ENCODE data around the gene PIEZO2.

Gene PIEZO2

GRCh38 chr18:11000071-11000470 lies 149.3 kb downstream of the PIEZO2 start:
- TF ChIP-seq, protein P1, sequence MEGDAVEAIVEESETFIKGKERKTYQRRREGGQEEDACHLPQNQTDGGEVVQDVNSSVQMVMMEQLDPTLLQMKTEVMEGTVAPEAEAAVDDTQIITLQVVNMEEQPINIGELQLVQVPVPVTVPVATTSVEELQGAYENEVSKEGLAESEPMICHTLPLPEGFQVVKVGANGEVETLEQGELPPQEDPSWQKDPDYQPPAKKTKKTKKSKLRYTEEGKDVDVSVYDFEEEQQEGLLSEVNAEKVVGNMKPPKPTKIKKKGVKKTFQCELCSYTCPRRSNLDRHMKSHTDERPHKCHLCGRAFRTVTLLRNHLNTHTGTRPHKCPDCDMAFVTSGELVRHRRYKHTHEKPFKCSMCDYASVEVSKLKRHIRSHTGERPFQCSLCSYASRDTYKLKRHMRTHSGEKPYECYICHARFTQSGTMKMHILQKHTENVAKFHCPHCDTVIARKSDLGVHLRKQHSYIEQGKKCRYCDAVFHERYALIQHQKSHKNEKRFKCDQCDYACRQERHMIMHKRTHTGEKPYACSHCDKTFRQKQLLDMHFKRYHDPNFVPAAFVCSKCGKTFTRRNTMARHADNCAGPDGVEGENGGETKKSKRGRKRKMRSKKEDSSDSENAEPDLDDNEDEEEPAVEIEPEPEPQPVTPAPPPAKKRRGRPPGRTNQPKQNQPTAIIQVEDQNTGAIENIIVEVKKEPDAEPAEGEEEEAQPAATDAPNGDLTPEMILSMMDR (IDR thresholded peaks at IDR 0.05; ENCODE audit: control insufficient read depth, insufficient read depth, low read depth, low read length, missing control alignments), result no peak
- H3K4me3 ChIP-seq (ENCODE audit: control insufficient read depth, low read depth, low read length), result no peak overlapping the region
- DNase-seq (ENCODE audit: low read depth), result no peak

- no peak overlapping the region for H3K4me3 ChIP-seq (ENCODE audit: control insufficient read depth, low read depth, low read length)
- TF ChIP-seq, protein P1 (IDR thresholded peaks at IDR 0.05; ENCODE audit: control insufficient read depth, insufficient read depth, low read depth, low read length, missing control alignments), result no peak
- DNase-seq (ENCODE audit: low read depth), result no peak
Observed at GRCh38 chr18:10997885-10998284, 151.5 kb downstream of the PIEZO2 start.

GRCh38 chr18:10995550-10995949 lies 153.8 kb downstream of the PIEZO2 start:
- H3K4me3 ChIP-seq (ENCODE audit: control insufficient read depth, low read depth, low read length), result no peak overlapping the region
- DNase-seq (ENCODE audit: low read depth), result no peak
- TF ChIP-seq, protein P1 (IDR thresholded peaks at IDR 0.05; ENCODE audit: control insufficient read depth, insufficient read depth, low read depth, low read length, missing control alignments), result no peak

DNA sequence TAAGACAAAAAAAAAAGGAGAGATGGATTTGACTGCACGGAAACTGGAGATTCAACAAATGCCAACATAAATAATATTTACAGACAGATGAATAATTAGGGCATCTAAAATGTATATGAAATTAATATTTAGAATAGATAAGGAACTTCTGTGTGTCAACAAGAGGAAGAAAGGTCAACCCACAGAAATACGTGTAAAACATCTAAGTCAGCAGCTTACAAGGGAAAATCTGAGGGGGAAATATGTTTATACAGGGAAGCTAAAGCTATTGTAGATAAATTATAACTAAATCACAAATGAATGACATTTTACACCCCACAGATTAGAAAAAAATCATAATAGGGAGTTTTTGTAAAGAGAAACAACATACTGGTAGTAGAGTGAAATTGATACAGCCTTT lies 159.9 kb downstream of the PIEZO2 start:
- no peak for DNase-seq (ENCODE audit: low read depth)
- H3K4me3 ChIP-seq (ENCODE audit: control insufficient read depth, low read depth, low read length), result no peak overlapping the region
- TF ChIP-seq, protein P1 (IDR thresholded peaks at IDR 0.05; ENCODE audit: control insufficient read depth, insufficient read depth, low read depth, low read length, missing control alignments), result no peak

- no peak for DNase-seq (ENCODE audit: low read depth)
- no peak overlapping the region for H3K4me3 ChIP-seq (ENCODE audit: control insufficient read depth, low read depth, low read length)
- TF ChIP-seq, protein P1 (IDR thresholded peaks at IDR 0.05; ENCODE audit: control insufficient read depth, insufficient read depth, low read depth, low read length, missing control alignments), result no peak
Observed at GRCh38 chr18:10985689-10986088, 163.7 kb downstream of the PIEZO2 start.

GRCh38 chr18:10979411-10979810 lies 170.0 kb downstream of the PIEZO2 start:
- no peak overlapping the region for H3K4me3 ChIP-seq (ENCODE audit: control insufficient read depth, low read depth, low read length)
- TF ChIP-seq, protein P1 (IDR thresholded peaks at IDR 0.05; ENCODE audit: control insufficient read depth, insufficient read depth, low read depth, low read length, missing control alignments), result no peak
- no peak for DNase-seq (ENCODE audit: low read depth)

GRCh38 chr18:10977042-10977441 lies 172.3 kb downstream of the PIEZO2 start:
- TF ChIP-seq, protein P1 (IDR thresholded peaks at IDR 0.05; ENCODE audit: control insufficient read depth, insufficient read depth, low read depth, low read length, missing control alignments), result no peak
- H3K4me3 ChIP-seq (ENCODE audit: control insufficient read depth, low read depth, low read length), result no peak overlapping the region
- DNase-seq (ENCODE audit: low read depth), result no peak
